Sigmoid colon (tissue), 4 donors: Measurements from ENCODE around the gene COL4A6.

ENCODE experiments used
- EP300 ChIP-seq, 4 donors: sonication (generic); formaldehyde crosslinking; IDR thresholded peaks; one replicate each; pipeline ENCODE4 v1.6.1; 2017; ENCODE audit warnings: antibody characterized with exemption in 4 of 4
- POLR2A ChIP-seq, 2 donors: fragments of 450-650 bp; IDR thresholded peaks; one replicate each; pipeline ENCODE4 v1.6.1; 2016; ENCODE audit warnings: antibody characterized with exemption in 2 of 2, mild to moderate bottlenecking in 2 of 2, moderate library complexity in 2 of 2
- POLR2AphosphoS5 ChIP-seq, 4 donors: sonication (generic); formaldehyde crosslinking; IDR thresholded peaks; one replicate each; pipeline ENCODE4 v1.6.1; 2017; ENCODE audit warnings: antibody characterized with exemption in 4 of 4
- TF ChIP-seq, protein P1 (sequence below), 4 experiments: fragments of 450-650 bp in 3 of 4; fragments of 200-600 bp in 1 of 4; IDR thresholded peaks; one replicate each; pipeline ENCODE4 v1.5.1; 2016 to 2019; ENCODE audit warnings: antibody characterized with exemption in 4 of 4, mild to moderate bottlenecking in 3 of 4, moderate library complexity in 2 of 4

DNA sequence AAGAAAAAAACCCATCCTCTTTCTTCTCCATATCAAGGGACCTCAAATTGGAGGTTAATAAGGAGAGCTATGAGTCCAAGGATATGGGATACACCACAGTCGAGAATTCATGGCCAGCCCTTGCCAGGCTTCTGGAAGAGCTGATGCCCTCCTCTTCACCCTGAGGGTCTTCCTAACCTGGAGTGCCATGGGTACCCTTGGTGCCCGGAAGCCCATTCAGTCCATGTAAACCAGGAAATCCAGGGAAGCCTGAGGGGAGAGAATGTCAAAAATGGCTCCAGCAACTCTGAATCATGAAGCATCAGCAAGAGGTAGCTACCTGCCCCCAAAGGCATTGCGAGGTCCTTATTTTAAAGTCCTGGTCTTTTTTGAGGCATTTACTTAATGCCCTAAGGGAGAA, 268.5 kb downstream of the COL4A6 start:
- TF ChIP-seq POLR2AphosphoS5 (IDR thresholded peaks at IDR 0.05), result no peak
- TF ChIP-seq, protein P1, sequence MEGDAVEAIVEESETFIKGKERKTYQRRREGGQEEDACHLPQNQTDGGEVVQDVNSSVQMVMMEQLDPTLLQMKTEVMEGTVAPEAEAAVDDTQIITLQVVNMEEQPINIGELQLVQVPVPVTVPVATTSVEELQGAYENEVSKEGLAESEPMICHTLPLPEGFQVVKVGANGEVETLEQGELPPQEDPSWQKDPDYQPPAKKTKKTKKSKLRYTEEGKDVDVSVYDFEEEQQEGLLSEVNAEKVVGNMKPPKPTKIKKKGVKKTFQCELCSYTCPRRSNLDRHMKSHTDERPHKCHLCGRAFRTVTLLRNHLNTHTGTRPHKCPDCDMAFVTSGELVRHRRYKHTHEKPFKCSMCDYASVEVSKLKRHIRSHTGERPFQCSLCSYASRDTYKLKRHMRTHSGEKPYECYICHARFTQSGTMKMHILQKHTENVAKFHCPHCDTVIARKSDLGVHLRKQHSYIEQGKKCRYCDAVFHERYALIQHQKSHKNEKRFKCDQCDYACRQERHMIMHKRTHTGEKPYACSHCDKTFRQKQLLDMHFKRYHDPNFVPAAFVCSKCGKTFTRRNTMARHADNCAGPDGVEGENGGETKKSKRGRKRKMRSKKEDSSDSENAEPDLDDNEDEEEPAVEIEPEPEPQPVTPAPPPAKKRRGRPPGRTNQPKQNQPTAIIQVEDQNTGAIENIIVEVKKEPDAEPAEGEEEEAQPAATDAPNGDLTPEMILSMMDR (IDR thresholded peaks at IDR 0.05), result no peak
- no peak for TF ChIP-seq POLR2A (IDR thresholded peaks at IDR 0.05)
- TF ChIP-seq EP300 (IDR thresholded peaks at IDR 0.05), result no peak
